HK-2 (cell line): ENCODE results near the gene ITGB3.
A peak's percentile ranks its signal among the peaks of the same experiment; 100 is the strongest.

Experiments
- DNase-seq: peaks from one replicate; pipeline ENCODE4 v3.0.0-alpha.2; 2018; ENCODE audit not compliant: unreplicated experiment

The ITGB3 gene

GRCh38 chr17:47276444-47276843 lies 22.8 kb downstream of the ITGB3 start:
- no peak for DNase-seq

GRCh38 chr17:47276868-47277267 lies 23.2 kb downstream of the ITGB3 start:
- no peak for DNase-seq

DNA sequence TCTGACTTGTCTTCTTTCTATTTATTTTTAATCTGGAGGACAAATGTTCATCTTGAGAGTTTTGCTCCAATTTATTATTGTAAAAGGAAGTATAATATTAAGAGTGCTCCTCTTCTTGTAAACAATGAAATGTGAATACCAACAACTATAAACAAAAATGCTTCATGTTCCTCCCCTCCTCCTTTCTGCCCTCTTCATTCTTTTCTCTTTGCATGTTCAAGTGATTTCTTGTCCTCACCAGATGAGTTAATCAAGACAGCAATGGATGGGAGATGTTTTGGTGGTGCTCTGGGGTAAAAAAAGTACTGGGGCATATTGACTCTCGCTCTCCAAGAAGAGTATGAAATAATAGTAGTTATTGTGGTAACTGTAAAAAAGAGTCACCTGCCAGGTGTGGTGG lies 24.3 kb downstream of the ITGB3 start:
- no peak for DNase-seq

GRCh38 chr17:47278561-47278960 lies 24.9 kb downstream of the ITGB3 start:
- DNase-seq = no peak

DNA sequence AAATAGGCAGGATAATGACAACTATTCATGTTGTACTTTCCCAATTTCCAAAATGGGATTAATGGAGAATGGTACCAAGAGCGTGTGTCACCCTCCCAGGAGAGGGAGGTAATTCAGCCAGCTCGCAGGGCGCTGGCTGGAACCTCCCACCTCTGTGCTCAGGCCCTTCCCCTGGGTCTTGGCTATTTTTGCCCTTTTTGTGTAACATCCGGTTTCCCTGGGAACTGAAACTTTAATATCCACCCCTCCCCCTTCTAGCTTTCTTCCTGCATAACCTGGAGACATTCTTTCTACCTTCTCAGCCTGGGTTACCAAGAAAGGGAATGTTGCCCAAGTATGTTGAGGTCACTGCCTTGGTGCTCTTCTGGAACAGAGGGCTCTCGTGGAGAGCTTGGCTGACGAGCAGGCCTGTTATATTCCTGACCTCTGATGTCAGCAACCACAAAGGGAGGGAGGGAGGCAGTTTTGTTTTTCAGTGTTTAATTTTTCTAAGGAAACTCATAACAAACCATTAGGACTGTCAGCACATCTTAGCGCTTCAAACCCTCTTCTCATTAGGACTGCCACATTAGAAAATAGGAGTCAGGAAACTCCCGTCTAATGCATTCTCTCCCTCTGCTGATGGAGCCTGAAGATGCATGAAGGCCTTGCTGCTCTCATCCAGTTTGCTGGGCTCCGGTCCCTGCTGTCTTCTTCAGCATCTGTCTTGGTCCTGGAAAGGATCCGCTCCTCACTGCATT lies 25.6 kb downstream of the ITGB3 start:
- DNase-seq = peak; percentile 87

- peak; percentile 95 for DNase-seq
Measured at GRCh38 chr17:47280072-47280811, 26.6 kb downstream of the ITGB3 start.

DNA sequence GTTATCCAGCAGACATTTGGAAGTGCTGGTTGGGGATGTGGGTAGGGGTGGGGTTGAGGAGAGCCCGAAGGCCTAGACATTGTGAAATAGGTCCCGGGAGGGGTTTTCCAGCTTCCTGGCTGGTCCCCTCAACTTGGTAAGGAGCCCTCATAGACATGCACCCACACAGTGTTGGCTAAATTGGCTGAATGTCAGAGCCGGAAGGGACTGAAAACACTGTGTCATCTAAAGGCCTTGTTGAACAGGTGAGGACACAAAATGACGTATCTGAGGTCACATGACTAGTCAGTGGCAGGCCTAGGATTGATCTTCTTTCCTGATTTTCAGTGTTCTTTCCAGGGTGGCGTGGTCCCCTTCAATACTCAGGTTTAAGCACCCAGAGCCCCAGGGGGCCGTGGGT lies 27.6 kb downstream of the ITGB3 start:
- no peak for DNase-seq

- no peak for DNase-seq
Measured at GRCh38 chr17:47285003-47285402, 31.4 kb downstream of the ITGB3 start.

DNA sequence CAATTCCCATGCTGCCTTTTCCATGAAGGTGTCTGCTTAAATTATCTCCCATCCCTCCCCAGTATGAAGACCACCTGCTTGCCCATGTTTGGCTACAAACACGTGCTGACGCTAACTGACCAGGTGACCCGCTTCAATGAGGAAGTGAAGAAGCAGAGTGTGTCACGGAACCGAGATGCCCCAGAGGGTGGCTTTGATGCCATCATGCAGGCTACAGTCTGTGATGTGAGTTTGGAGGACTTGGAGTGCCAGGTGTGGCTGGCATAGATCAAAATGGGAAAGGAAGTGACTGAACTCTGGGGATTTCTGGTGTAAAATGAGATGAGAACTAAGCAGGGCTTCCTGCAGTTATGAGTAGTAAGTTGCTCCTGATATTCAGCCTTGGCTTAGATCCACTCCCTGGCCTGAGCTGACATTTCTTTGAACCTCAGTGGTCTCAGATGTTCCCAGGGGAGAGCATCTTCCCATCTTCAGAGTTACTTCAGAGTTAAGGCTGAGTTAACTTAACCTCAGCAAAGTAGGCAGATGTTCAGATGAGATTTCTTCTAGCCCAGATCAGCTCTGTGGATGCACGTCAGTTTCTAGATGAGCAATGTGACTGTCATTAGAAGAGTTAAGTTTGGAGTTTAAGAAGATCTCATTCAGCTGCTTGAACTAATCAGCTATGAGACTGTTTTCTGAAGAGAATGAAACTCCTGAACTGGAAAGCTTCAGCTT lies 32.7 kb downstream of the ITGB3 start:
- DNase-seq = no peak

GRCh38 chr17:47287068-47287467 lies 33.4 kb downstream of the ITGB3 start:
- DNase-seq = no peak

- no peak for DNase-seq
Measured at GRCh38 chr17:47287639-47288038, 34.0 kb downstream of the ITGB3 start.

DNA sequence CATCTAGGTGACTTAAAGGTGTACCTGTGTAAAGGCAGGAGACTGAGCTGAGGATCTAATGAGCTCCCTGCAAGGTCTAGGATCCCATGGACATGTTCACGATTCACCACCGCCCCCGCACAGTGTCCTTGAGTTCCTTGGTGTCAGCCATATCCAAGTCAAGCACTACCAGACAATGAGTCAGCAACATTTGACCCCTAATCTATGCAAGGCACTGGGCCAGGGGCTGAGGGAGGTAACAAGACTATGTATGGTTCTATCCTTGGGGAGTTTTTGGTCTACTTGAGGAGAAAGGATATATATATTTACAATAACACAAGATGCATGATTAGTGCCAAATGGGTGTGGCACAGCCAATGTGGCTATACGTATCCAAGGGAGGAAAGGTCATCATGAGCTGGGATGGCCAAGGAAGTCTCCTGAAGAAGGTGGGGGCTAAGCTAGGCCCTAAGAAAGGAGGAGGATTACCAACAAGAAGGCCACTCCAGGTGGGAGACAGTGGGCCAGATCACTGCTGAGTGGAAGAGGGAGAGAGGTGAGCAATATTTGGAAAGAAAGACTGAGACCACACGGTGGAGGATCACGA lies 35.0 kb downstream of the ITGB3 start:
- no peak for DNase-seq

- no peak for DNase-seq
Measured at GRCh38 chr17:47289302-47289701, 35.7 kb downstream of the ITGB3 start.

GRCh38 chr17:47290870-47291241 lies 37.2 kb downstream of the ITGB3 start:
- no peak for DNase-seq

- DNase-seq = no peak
Measured at GRCh38 chr17:47291242-47291873, 37.7 kb downstream of the ITGB3 start.

- no peak for DNase-seq
Measured at GRCh38 chr17:47292206-47292605, 38.6 kb downstream of the ITGB3 start.

DNA sequence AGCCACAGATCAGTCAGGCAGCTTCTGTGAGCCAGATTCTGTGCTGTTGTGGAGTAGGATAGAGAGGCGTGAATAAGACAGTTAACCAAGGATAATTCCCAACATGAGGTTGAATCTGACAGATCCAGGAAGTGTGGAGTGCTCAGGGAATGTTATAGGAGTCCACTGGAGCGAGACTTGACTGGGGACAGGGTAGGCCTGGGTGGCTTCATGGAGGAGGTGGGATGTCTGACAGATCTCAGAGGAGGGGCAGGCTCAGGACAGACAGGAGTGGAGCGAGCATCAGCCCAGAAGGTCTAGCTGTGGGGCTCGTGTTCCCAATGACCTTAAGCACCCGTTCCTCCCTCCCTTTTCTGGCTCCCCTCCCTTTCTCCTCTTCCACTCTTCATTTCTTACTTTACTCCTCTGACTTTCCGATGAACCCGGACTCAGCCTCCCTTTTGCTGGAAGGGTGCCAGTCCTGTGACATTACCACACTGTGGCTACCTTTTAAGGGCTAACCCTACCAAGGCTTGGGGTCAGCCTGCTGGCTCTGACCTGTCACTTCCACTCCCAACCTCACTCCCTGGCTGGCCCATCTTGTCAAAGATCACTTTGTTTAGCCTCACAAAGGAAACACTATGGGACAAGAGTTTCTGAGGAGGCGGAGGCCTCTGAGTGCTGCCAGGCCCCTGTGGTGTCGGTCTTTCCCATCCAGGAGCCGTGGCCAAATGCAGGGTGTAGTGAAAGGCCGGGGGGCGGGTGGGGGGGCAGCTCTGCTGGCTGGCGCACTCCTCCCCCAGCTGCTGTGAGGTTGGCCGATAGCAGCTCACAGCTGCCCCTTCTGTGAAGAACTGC lies 41.6 kb downstream of the ITGB3 start:
- no peak for DNase-seq

DNA sequence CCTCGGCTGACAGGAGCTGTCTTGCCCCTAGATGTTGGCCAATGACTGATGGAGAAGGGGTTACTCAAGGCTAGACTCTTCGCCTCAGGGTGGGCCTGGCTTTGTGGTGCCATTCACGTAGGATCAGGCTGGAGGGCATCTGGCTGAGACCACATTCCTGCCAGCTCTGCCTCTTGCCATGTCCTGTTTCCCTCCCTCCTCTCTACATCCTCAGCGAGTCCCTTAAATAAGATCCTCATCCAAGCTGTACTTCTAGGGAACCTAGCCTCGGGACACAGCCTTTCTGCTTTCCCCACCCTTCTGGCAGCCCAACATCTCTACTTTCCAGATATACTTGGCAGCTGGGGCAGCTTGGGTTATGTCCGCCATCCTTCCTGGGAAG lies 42.2 kb downstream of the ITGB3 start:
- DNase-seq = no peak

GRCh38 chr17:47297661-47298400 lies 44.2 kb downstream of the ITGB3 start:
- DNase-seq = no peak

GRCh38 chr17:47298712-47299111 lies 45.1 kb downstream of the ITGB3 start:
- no peak for DNase-seq
